Kidney (tissue), 14 donors: Measurements from ENCODE around the gene BAK1. TPM values are rescaled to one million over a fixed set of nuclear protein-coding genes. Genes with fewer than 3 reads are reported as not detected.

ENCODE experiments used
- DNase-seq, 5 donors: peaks; one replicate each; pipeline ENCODE4 v3.0.0-alpha.2; 2013 to 2020
- FAIRE-seq: peaks from 2 replicates; lab custom pipeline; 2012; peaks lifted over from hg19 to GRCh38; lab: Jason Lieb, UNC
- H3K27ac ChIP-seq, 2 donors: one replicate each; pipeline ENCODE4 v1.7.0; 2013; ENCODE audit warnings: low read depth in 2 of 2, low read length in 2 of 2, inconsistent platforms in 1 of 2
- H3K27me3 ChIP-seq: one replicate; pipeline ENCODE4 v1.7.1; 2013; ENCODE audit warnings: low read length, inconsistent platforms; ENCODE audit not compliant: control insufficient read depth, insufficient read depth
- H3K36me3 ChIP-seq, 3 donors: one replicate each; pipeline versions ENCODE4 v1.7.0 to v1.7.1; 2013; ENCODE audit warnings: low read length in 3 of 3, control low read depth in 1 of 3, inconsistent platforms in 1 of 3; ENCODE audit not compliant: insufficient read depth in 3 of 3, control insufficient read depth in 2 of 3
- H3K4me1 ChIP-seq, 3 donors: one replicate each; pipeline versions ENCODE4 v1.7.0 to v1.7.1; 2013; ENCODE audit warnings: low read length in 3 of 3, inconsistent platforms in 1 of 3, low read depth in 1 of 3; ENCODE audit not compliant: control insufficient read depth in 2 of 3, insufficient read depth in 2 of 3
- H3K4me3 ChIP-seq, 3 donors: one replicate each; pipeline versions ENCODE4 v1.7.0 to v1.8.1; 2013; ENCODE audit warnings: low read length in 3 of 3, control low read depth in 1 of 3, inconsistent platforms in 1 of 3
- H3K9ac ChIP-seq, 3 donors: one replicate each; pipeline versions ENCODE4 v1.7.0 to v1.7.1; 2013; ENCODE audit warnings: low read length in 3 of 3, control low read depth in 1 of 3, inconsistent platforms in 1 of 3
- H3K9me3 ChIP-seq, 3 donors: one replicate each; pipeline versions ENCODE4 v1.7.0 to v1.7.1; 2013; ENCODE audit warnings: low read length in 3 of 3, control low read depth in 1 of 3, inconsistent platforms in 1 of 3; ENCODE audit not compliant: control insufficient read depth in 2 of 3, insufficient read depth in 1 of 3
- CTCF ChIP-seq: IDR thresholded peaks from 3 replicates; pipeline ENCODE4 v1.5.1; 2012; ENCODE audit warnings: mild to moderate bottlenecking, moderate library complexity, borderline replicate concordance; ENCODE audit not compliant: insufficient read depth; ENCODE audit errors: extremely low read depth
- intact Hi-C: fragments of 100-400 bp; cut with DNase I; formaldehyde crosslinking; loops from one replicate; pipeline ENCODE4 v1.11.1; 2022
- polyA plus RNA-seq: library from polyadenylated mRNA; stranded (reverse); fragments of 350-450 nt; fragmentation: Illumina TruSeq; extraction: RNeasy Lipid Tissue Mini Kit (QIAGEN cat#74804); gene quantifications from one replicate; pipeline ENCODE4 v1.2.3, GENCODE V29; 2014; ENCODE audit warnings: low read depth, low replicate concordance; ENCODE audit not compliant: insufficient read depth
- total RNA-seq: library from RNA; stranded (reverse); fragmentation: NEBNext Ultra II Directional; extraction: Animal tissue kit (Norgen Biotek cat#: 25700); gene quantifications from one replicate; pipeline ENCODE4 v1.2.1, GENCODE V29; 2021
- donor health status: control.
- donor health status: control.
- donor health status: control.
- donor health status: control.
- donor health status: control.
- donor health status: DM: yes; HTN: yes; CAD: no.
- donor health status: Normal renal cell carcinoma (clear cell type).

The BAK1 gene
- total and polyA plus RNA-seq, 2 donors from 2014 or later: 22.3 to 26.7 TPM

- TF ChIP-seq CTCF: no peak
- no peaks in the 10 kb centered on the region for H3K9me3 ChIP-seq
- no peak overlapping the region for H3K9ac ChIP-seq
- H3K4me1 ChIP-seq: peaks cover 0 to 21% (median 6%) of the 10 kb centered on the region in 3 donors
- intact Hi-C loops: loop anchor here (10.0 kb wide), 1 partner anchor 114 kb away; no protein-coding TSS in a partner anchor
- H3K36me3 ChIP-seq: peaks cover 0 to 3% (median 2%) of the 10 kb centered on the region in 3 donors
- no peak overlapping the region for H3K4me3 ChIP-seq
- FAIRE-seq: no peak
- no peaks in the 10 kb centered on the region for H3K27me3 ChIP-seq
- no peak overlapping the region for H3K27ac ChIP-seq
- DNase-seq: peak in 1 of 5 donors; percentile 55
These were observed 1.1 kb upstream of the BAK1 start for GRCh38 chr6:33581186-33581585.

DNA sequence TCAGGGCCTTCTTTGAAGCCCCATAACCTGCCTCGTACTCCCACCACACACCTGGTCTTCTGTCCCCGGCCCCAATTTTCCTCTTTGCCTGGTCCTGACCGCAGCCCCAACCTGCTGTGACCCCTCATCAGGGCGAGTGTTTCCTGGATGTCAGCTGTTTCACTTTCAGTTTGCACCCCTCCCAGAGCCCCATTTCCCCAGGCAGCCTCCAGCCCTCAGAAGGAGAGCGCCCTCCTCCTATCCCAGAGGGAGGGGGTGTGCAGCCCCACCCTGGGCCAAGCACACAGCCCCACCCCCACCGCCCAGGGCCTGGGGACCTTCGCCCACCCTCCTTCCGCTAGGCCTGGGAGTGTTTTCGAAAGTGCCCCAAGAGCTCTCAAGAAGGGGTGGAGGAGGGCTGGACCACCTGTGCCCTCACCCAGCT, 1.5 kb downstream of the BAK1 start:
- H3K4me3 ChIP-seq: peak overlapping the region in 1 of 3 donors; percentile 91
- FAIRE-seq (no peak), DNase-seq (peak in 1 of 5 donors; percentile 60)
- peak overlapping the region in 1 of 2 donors; percentile 48 for H3K27ac ChIP-seq
- H3K4me1 ChIP-seq: peaks cover 0 to 12% (median 6%) of the 10 kb centered on the region in 3 donors
- peaks cover 0 to 21% (median 15%) of the 10 kb centered on the region in 3 donors for H3K36me3 ChIP-seq
- TF ChIP-seq CTCF: no peak
- intact Hi-C loops: no loop called here
- no peaks in the 10 kb centered on the region for H3K9me3 ChIP-seq
- peak overlapping the region in 2 of 3 donors; percentile 8 to 10 for H3K9ac ChIP-seq
- no peaks in the 10 kb centered on the region for H3K27me3 ChIP-seq

- Histone ChIP-seq H3K9me3 (no peaks in the 10 kb centered on the region), H3K4me1 (peaks cover 0 to 12% (median 6%) of the 10 kb centered on the region in 3 donors), H3K36me3 (peaks cover 0 to 21% (median 15%) of the 10 kb centered on the region in 3 donors), H3K27me3 (no peaks in the 10 kb centered on the region), H3K4me3 (no peak overlapping the region), H3K27ac (no peak overlapping the region), H3K9ac (peak overlapping the region in 1 of 3 donors; percentile 10)
- no peak for FAIRE-seq
- intact Hi-C loops: no loop called here
- no peak for DNase-seq
- no peak for TF ChIP-seq CTCF
These were observed 1.9 kb downstream of the BAK1 start for GRCh38 chr6:33578164-33578563.
